Measurements from ENCODE around the gene CSHL1.
"Not testable (repeated sequence)": the region's sequence is repeated elsewhere in the genome, so short reads cannot be mapped to it uniquely, and the experiment has no call there.

DNA sequence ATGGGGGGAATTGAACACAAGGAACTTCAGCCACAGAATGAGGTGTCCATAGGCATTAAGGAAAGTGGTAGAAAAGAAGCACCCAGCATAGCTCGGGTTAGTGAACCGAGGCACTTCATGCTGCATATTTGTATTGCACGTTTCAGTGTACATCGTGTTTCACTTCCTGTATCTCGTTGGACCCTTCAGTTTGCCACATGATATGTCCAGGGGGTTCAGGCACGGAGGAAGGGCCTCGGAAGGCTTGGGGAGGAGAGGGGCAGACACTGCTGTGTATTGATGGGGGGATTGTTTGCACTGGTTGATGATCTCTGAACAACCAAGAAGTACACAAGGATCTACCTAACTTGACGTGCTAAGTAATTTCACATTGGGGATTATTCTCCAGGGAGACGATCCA, 11.3 kb upstream of the CSHL1 start:
- TF ChIP-seq, protein P1, sequence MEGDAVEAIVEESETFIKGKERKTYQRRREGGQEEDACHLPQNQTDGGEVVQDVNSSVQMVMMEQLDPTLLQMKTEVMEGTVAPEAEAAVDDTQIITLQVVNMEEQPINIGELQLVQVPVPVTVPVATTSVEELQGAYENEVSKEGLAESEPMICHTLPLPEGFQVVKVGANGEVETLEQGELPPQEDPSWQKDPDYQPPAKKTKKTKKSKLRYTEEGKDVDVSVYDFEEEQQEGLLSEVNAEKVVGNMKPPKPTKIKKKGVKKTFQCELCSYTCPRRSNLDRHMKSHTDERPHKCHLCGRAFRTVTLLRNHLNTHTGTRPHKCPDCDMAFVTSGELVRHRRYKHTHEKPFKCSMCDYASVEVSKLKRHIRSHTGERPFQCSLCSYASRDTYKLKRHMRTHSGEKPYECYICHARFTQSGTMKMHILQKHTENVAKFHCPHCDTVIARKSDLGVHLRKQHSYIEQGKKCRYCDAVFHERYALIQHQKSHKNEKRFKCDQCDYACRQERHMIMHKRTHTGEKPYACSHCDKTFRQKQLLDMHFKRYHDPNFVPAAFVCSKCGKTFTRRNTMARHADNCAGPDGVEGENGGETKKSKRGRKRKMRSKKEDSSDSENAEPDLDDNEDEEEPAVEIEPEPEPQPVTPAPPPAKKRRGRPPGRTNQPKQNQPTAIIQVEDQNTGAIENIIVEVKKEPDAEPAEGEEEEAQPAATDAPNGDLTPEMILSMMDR (IDR thresholded peaks at IDR 0.05; ENCODE audit: poor library complexity, severe bottlenecking) = not testable (repeated sequence)
- not testable (repeated sequence) for TF ChIP-seq POLR2AphosphoS5 (IDR thresholded peaks at IDR 0.05); EP300 (conservative IDR thresholded peaks at IDR 0.05; ENCODE audit: poor library complexity, severe bottlenecking); RAD21 (conservative IDR thresholded peaks at IDR 0.05); TAF1 (IDR thresholded peaks at IDR 0.05; ENCODE audit: low read depth); SMC3 (conservative IDR thresholded peaks at IDR 0.05; ENCODE audit: poor library complexity); MXI1 (conservative IDR thresholded peaks at IDR 0.05; ENCODE audit: poor library complexity, severe bottlenecking); EZH2 (IDR thresholded peaks at IDR 0.05; ENCODE audit: borderline replicate concordance, insufficient read depth, low read length, poor library complexity, severe bottlenecking)
- TF ChIP-seq, protein P2, sequence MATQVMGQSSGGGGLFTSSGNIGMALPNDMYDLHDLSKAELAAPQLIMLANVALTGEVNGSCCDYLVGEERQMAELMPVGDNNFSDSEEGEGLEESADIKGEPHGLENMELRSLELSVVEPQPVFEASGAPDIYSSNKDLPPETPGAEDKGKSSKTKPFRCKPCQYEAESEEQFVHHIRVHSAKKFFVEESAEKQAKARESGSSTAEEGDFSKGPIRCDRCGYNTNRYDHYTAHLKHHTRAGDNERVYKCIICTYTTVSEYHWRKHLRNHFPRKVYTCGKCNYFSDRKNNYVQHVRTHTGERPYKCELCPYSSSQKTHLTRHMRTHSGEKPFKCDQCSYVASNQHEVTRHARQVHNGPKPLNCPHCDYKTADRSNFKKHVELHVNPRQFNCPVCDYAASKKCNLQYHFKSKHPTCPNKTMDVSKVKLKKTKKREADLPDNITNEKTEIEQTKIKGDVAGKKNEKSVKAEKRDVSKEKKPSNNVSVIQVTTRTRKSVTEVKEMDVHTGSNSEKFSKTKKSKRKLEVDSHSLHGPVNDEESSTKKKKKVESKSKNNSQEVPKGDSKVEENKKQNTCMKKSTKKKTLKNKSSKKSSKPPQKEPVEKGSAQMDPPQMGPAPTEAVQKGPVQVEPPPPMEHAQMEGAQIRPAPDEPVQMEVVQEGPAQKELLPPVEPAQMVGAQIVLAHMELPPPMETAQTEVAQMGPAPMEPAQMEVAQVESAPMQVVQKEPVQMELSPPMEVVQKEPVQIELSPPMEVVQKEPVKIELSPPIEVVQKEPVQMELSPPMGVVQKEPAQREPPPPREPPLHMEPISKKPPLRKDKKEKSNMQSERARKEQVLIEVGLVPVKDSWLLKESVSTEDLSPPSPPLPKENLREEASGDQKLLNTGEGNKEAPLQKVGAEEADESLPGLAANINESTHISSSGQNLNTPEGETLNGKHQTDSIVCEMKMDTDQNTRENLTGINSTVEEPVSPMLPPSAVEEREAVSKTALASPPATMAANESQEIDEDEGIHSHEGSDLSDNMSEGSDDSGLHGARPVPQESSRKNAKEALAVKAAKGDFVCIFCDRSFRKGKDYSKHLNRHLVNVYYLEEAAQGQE (IDR thresholded peaks at IDR 0.05; ENCODE audit: borderline replicate concordance) = not testable (repeated sequence)
